GM18951 (cell line): ENCODE data around the gene ZNF598.

ENCODE experiments used
- POLR2A ChIP-seq: IDR thresholded peaks from 4 replicates; pipeline ENCODE4 v1.6.1; 2011; ENCODE audit warnings: mild to moderate bottlenecking; ENCODE audit not compliant: insufficient read length, insufficient read depth; ENCODE audit errors: extremely low read depth
- in situ Hi-C: fragments of 300-500 bp; cut with MboI; formaldehyde crosslinking; loops from one replicate; pipeline ENCODE4 v1.12.0; 2022; ENCODE audit warnings: low sequenced_read_pairs, mixed read lengths, inconsistent platforms; ENCODE audit not compliant: unreplicated experiment

ZNF598 gene

DNA sequence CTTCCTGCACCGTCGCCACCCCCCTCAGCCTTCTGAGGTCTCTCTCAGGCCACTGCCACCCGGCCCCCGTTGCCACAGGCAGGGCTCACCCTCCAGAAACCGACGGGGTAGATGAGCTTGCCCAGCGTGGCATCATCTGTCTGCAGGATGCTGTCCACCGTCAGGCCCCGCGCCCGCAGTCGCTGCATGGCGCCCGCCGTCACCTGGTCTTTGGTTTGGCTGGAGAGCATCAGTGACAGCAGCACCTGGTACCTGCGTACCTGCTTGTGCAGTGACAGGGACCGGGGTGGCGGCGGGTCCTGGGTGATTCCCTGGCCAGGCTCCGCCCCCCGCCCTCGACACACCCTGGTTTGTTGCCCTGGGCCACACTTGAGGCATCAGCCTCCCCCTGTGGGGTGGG, 34.9 kb upstream of the ZNF598 start:
- TF ChIP-seq POLR2A = no peak
- in situ Hi-C loops = no loop called here

- no peak for TF ChIP-seq POLR2A
- in situ Hi-C loops = no loop called here
These were observed 34.2 kb upstream of the ZNF598 start for GRCh38 chr16:2043667-2044451.

DNA sequence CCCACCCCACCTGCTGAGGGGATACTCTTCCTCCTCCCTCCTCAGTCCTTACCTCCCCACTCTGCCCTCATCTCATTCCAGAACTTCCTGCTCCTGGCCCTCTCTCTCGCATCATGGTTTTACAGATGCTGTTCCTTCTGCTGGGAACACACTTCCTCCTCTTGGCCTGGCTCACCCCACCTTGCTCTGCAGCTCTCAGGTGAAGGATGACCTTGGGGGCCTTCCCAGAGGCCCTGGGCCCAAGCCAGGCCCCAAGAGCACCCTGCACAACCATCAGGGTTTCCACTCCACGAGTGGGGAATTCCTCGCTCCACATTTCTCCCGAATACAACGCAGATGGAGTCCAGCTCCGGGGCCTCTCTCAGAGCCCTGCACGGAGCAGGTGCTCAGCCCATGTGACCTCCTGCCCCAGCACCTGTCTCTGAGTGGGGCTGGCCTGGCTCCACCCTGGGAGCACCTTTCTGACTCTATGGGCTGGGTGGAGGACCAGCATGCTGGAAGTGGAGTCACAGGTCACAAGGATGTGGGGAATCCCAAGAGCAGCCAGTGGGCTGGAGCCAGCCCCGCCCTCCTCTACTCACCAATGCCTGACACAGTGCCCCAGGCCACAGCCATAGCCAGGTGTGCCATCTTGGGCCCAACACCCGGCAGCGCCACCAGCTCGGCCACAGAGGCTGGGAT, 33.5 kb upstream of the ZNF598 start:
- TF ChIP-seq POLR2A = no peak
- in situ Hi-C loops = no loop called here

GRCh38 chr16:2042171-2042985, 32.8 kb upstream of the ZNF598 start:
- no peak for TF ChIP-seq POLR2A
- in situ Hi-C loops = no loop called here

DNA sequence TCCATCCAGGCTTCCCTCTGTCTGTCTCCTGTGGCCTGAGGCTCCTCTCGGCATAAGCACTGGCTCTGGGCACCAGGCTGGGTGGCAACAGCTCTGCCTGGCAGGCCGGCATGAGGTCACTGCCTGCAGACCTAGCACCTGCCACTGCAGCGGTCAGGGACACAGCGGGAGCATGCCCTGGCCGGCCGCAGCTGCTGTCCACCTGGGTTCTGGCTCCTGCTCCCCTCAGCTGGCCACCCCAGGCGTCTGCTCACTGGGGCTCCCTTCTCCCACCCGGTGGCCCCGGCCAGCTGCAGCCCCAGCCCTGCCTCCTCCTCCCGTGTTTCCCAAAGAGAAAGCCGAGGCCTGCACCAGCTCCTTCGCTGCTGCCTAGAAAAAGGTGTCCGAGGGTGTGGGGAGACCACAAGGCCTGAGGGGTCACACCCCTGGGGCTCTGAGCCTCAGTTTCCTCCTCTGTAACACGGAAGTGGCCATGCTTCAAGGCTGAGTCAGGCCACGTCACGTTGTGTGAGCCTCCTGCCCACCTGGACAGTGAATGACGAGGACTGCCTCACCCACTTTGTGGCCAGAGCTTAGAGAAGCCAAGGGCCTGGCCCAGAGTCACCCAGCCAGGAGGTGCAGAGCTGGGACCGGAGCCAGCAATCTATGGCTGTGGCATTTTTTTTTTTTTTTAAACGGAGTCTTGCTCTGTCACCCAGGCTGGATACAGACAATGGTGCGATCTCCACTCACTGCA, 31.3 kb upstream of the ZNF598 start:
- no peak for TF ChIP-seq POLR2A
- in situ Hi-C loops = no loop called here

DNA sequence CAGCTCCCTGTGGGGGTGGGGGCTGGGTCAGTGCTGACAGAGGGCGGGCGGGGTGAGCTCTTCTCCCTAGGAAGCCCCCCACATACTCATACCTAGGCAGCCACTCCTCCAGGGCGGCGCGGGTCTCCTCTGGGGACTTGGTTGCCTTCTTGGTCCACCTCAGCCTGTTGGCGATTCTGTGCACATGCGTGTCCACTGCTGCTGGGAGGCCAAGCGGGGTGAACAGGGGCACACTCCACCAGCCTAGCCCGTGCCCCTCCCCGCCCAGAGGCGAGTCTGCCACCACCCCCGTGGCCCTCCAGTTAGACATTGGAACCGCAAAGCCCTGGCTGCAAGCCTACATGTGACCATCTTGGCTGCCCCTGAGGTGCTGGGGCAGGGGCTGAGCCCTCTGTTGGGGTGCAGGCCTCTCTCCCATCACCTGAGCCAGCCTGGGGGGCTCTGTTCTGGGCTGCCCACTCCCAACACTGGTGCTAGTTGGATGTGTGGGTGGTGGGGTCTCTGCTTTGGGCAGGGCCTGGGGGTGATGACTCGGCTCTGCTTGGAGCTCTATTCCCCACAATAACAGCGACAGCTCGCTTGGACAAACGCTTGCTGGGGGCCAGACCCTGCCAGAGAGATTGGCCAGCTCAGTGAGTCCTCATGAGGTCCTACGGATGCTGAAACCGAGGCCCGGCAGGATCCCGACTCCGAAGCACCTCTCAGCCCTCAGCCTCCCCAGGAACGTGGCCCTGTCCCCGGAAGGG, 30.6 kb upstream of the ZNF598 start:
- TF ChIP-seq POLR2A = no peak
- in situ Hi-C loops = no loop called here

DNA sequence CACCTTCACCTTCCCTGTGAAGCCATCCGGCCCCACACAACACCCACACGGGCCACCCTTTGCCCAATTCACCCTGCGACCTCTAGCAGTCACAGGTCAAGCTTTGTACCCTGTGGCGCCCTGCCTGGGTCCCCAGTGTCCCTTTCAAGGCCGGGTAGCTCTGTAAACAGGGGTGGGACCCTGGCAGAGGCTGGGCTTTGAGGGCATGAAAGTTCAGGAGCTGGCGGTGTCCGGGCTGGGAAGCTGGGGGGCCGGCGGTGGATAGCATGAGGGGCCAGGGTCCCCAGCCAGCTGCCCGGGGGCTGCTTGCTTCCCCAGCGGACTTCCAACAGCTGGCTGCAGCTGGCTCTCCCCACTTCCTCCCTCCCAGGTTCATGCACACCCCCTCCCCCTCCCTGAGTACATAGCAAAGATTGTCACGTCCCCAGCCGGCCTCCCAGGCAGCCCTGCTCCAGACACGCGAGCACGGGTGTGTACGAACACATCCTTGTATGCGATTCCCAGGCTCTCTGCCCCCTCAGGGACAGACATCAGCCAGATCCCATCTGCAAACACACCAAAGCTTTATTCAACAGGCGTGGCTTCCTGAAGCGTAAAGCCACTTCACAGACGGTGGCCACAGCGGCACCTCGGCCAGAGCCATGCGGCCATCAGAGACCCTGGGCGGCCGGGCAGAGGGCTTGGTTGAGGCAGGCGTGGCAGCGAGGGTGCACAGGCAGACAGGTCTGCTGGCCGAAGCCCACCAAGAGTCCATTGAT, 29.8 kb upstream of the ZNF598 start:
- no peak for TF ChIP-seq POLR2A
- in situ Hi-C loops = no loop called here

DNA sequence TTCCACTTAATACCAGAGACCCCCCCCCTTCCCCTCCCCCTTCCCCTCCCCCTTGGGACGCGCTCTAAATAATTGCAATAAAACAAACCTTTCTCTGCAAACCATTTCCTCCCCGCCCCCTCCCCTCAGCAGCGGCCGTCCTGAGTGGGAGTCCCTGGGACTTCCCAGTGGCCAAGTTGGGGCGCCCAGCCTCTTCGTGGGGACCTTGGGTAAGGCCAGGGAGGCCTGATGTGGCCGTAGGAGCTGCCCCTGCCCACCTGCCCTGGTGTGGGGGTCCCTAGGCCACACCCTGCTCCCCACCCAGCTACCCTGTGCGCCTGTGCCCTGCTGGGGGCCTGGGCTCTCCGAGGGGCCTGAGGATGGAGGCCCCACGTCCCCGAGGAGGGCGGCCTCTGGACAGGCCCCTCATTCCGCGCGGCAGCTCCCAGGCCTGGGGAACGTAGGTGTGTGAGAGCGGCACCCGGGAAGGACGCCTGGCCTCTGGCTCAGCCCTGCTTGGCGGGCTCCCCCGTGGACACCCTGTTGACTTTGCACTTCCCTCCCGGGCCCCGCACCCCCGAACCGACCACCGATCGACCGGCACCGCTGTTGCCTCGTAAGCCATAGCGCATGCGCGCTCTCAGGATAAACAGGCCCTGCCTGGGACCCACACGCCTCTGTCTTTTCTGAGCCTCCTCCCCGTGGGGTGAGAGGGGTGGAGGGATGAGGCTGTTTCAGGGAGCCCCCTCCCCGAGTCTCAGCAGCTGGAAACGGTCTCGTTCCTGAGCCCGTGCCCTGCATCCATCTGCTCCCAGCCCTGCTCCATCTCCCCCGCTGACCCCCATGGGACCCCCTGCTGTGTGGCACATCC, 29.0 kb upstream of the ZNF598 start:
- in situ Hi-C loops = no loop called here

DNA sequence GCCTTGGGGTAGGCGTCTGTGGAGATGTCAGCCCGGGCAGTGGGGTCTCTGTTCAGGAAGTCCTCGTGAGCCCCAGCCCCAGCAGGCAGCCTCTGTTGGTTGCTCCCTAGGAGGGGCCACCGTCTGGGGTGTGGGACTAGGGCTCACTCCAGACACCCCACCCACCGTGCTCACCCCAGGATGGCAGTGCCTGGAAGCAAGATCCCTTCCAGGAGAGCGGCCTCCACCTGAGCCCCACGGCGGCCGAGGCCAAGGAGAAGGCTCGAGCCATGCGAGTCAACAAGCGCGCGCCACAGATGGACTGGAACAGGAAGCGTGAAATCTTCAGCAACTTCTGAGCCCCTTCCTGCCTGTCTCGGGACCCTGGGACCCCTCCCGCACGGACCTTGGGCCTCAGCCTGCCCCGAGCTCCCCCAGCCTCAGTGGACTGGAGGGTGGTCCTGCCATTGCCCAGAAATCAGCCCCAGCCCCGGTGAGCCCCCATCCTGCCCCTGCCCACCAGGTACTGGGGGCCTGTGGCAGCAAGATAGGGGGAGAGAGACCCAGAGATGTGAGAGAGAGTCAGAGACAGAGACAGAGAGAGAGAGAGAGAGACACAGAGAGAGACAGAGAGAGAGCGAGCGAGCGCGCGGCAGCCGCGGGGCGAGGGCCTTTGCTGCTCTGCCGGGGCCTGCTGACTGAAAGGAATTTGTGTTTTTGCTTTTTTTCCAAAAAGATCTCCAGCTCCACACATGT, 28.2 kb upstream of the ZNF598 start:
- in situ Hi-C loops = no loop called here
- TF ChIP-seq POLR2A = no peak

More for the DNA sequence above, 29.0 kb upstream of the ZNF598 start:
- no peak for TF ChIP-seq POLR2A

GRCh38 chr16:2037115-2037514, 27.5 kb upstream of the ZNF598 start:
- in situ Hi-C loops = no loop called here
- no peak for TF ChIP-seq POLR2A
